Panc1 (cell line): ENCODE measurements around the gene POLDIP3. TPM values are rescaled to one million over a fixed set of nuclear protein-coding genes. Genes with fewer than 3 reads are reported as not detected.

Experiments used
- ATAC-seq: fragments of 200-7000 bp; cut with Tn5 transposase; 2 replicates; pipeline ENCODE4 v1.9.1; 2020; ENCODE audit warnings: mild to moderate bottlenecking, moderate library complexity
- BruUV-seq: library from RNA; stranded (reverse); fragments of 400-500 nt; replicated peaks from 2 replicates; lab custom pipeline; 2021; lab: Mats Ljungman, UMichigan
- CTCF ChIA-PET: fragments of 300-600 bp; sonication (Branson Sonifier 250); formaldehyde crosslinking; loops from one replicate; lab custom pipeline; 2022; ENCODE audit warnings: antibody characterized with exemption; lab: Charles Lee
- POLR2A ChIA-PET: fragments of 300-600 bp; sonication (Branson Sonifier 250); formaldehyde crosslinking; loops from one replicate; lab custom pipeline; 2022; ENCODE audit warnings: antibody characterized with exemption; lab: Charles Lee
- DNase-seq: peaks from one replicate; pipeline ENCODE4 v3.0.0-alpha.2; 2010; ENCODE audit warnings: low read depth, low spot score
- H3K27ac ChIP-seq: 2 replicates; pipeline ENCODE4 v1.5.1; 2011; ENCODE audit warnings: mild to moderate bottlenecking, low read length, inconsistent platforms
- H3K27me3 ChIP-seq: fragments of 200-500 bp; sonication (Bioruptor generic); 2 replicates; pipeline ENCODE4 v1.6.0; 2014; ENCODE audit warnings: low read length, inconsistent platforms; ENCODE audit not compliant: control insufficient read depth, insufficient read depth
- H3K36me3 ChIP-seq: fragments of 200-500 bp; sonication (Bioruptor generic); 2 replicates; pipeline ENCODE4 v1.5.1; 2014; ENCODE audit warnings: inconsistent platforms, mild to moderate bottlenecking, low read length, moderate library complexity; ENCODE audit not compliant: control insufficient read depth, insufficient read depth
- H3K4me1 ChIP-seq: 2 replicates; pipeline ENCODE4 v1.5.1; 2011; ENCODE audit warnings: inconsistent platforms, mild to moderate bottlenecking, low read length, moderate library complexity; ENCODE audit not compliant: control insufficient read depth, insufficient read depth
- H3K4me3 ChIP-seq, 2 experiments: 2 replicates each; pipeline ENCODE4 v1.5.1; 2011 to 2012; ENCODE audit warnings: low read depth in 2 of 2, low read length in 2 of 2, mild to moderate bottlenecking in 2 of 2, inconsistent platforms in 1 of 2, moderate library complexity in 1 of 2
- H3K9me3 ChIP-seq: fragments of 200-500 bp; sonication (Bioruptor generic); 2 replicates; pipeline ENCODE4 v1.5.1; 2014; ENCODE audit warnings: low read depth, mild to moderate bottlenecking, inconsistent platforms, low read length, moderate library complexity; ENCODE audit not compliant: control insufficient read depth, insufficient read depth
- POLR2AphosphoS5 ChIP-seq: IDR thresholded peaks from 2 replicates; pipeline ENCODE4 v1.6.1; 2012; ENCODE audit warnings: mild to moderate bottlenecking, low read depth, low read length, moderate library complexity
- REST ChIP-seq, 2 experiments: IDR thresholded peaks; 2 replicates each; pipeline ENCODE4 v1.6.1; 2011 to 2012; ENCODE audit warnings: low read depth in 2 of 2, control low read depth in 1 of 2, low read length in 1 of 2, mild to moderate bottlenecking in 1 of 2, moderate library complexity in 1 of 2; ENCODE audit not compliant: insufficient read depth in 1 of 2
- SIN3A ChIP-seq: IDR thresholded peaks from 2 replicates; pipeline ENCODE4 v1.6.1; 2012; ENCODE audit warnings: low read depth, mild to moderate bottlenecking, low read length, moderate library complexity, borderline replicate concordance; ENCODE audit not compliant: insufficient read depth
- TCF7L2 ChIP-seq: IDR thresholded peaks from 2 replicates; pipeline ENCODE4 v1.6.1; 2011; ENCODE audit warnings: mild to moderate bottlenecking, low read depth, low read length, inconsistent platforms
- in situ Hi-C: cut with HindIII; loops from 2 replicates; pipeline ENCODE4 v1.10.0; 2016; ENCODE audit warnings: low sequenced_read_pairs, low pct_unique_long_range_greater_than_20kb
- intact Hi-C: fragments of 100-400 bp; cut with micrococcal nuclease; formaldehyde crosslinking; loops from one replicate; pipeline ENCODE4 v1.10.0; 2022; ENCODE audit not compliant: unreplicated experiment
- total RNA-seq: library from RNA; stranded (reverse); gene quantifications from one replicate; pipeline ENCODE4 v1.2.1, GENCODE V29; 2021; ENCODE audit not compliant: unreplicated experiment
- TF ChIP-seq, protein P1 (sequence below): fragments of 450-650 bp; IDR thresholded peaks from 2 replicates; pipeline ENCODE4 v1.5.1; 2017; ENCODE audit warnings: mild to moderate bottlenecking

The POLDIP3 gene
- total RNA-seq, 1 experiment from 2014 or later: 46.6 TPM

DNA sequence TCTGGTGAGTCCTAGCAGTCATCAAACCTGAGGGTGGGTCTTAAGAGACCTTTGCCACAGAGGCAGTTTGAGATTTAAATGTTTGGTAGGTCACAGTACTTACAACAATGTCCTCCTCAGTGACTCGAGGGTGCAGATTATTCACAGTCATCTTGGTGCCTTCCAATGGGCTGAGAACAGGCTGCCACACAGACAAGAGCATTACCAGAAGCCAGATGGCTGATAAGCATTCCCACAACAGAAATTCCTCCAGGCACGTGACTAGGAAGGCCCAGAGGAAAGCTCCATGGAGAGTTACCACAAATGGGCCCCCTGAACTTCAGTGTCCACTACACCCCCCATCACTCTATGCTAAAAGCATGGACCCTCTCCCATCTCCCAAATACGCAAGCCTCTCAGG lies 19.2 kb downstream of the POLDIP3 start:
- no TSS peak for BruUV-seq
- Histone ChIP-seq H3K36me3 (peaks cover 10% of the 10 kb centered on the region; the same call in 1 of the 2 replicates), H3K4me3 (no peak overlapping the region), H3K27me3 (no peaks in the 10 kb centered on the region), H3K4me1 (no peaks in the 10 kb centered on the region), H3K9me3 (no peaks in the 10 kb centered on the region), H3K27ac (no peak overlapping the region)
- ATAC-seq: no peak
- DNase-seq: no peak
- ChIA-PET POLR2A (no interaction called here), CTCF (no interaction called here)
- in situ Hi-C loops: no loop called here
- intact Hi-C loops: no loop called here
- no peak for TF ChIP-seq TCF7L2
- no peak for TF ChIP-seq POLR2AphosphoS5
- TF ChIP-seq, protein P1, sequence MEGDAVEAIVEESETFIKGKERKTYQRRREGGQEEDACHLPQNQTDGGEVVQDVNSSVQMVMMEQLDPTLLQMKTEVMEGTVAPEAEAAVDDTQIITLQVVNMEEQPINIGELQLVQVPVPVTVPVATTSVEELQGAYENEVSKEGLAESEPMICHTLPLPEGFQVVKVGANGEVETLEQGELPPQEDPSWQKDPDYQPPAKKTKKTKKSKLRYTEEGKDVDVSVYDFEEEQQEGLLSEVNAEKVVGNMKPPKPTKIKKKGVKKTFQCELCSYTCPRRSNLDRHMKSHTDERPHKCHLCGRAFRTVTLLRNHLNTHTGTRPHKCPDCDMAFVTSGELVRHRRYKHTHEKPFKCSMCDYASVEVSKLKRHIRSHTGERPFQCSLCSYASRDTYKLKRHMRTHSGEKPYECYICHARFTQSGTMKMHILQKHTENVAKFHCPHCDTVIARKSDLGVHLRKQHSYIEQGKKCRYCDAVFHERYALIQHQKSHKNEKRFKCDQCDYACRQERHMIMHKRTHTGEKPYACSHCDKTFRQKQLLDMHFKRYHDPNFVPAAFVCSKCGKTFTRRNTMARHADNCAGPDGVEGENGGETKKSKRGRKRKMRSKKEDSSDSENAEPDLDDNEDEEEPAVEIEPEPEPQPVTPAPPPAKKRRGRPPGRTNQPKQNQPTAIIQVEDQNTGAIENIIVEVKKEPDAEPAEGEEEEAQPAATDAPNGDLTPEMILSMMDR: no peak
- no peak for TF ChIP-seq REST (IDR thresholded peaks at IDR 0.05; ENCODE audit: insufficient read depth in 1 of 2, low read depth in 2 of 2, low read length in 1 of 2)
- no peak for TF ChIP-seq SIN3A

DNA sequence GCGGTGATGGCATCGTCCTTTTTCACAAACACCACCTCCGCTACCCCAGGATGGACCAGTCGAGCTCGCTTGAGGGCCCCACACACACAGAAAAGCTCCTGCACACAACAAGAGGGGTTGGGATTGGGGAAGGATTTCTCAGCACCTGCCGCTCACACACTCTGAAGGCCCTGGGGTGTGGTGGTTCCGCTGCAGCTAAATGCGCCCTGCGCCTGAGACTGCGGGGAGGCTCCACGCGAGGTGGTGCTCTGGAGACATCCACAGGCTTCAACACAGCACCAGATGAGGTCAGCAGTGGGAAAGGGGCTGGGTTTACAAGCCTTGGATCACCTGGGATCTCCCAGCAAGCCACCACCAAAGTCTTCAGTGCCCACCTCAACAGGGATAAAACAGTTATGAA lies 22.7 kb downstream of the POLDIP3 start:
- in situ Hi-C loops (no loop called here), intact Hi-C loops (no loop called here)
- TF ChIP-seq, protein P1: no peak
- TF ChIP-seq SIN3A: no peak
- no peak for TF ChIP-seq TCF7L2
- TF ChIP-seq POLR2AphosphoS5: no peak
- TF ChIP-seq REST (IDR thresholded peaks at IDR 0.05; ENCODE audit: insufficient read depth in 1 of 2, low read depth in 2 of 2, low read length in 1 of 2): no peak
- no peak overlapping the region for H3K4me3 ChIP-seq
- CTCF ChIA-PET: no interaction called here
- H3K9me3 ChIP-seq: no peaks in the 10 kb centered on the region
- no TSS peak for BruUV-seq
- no peak overlapping the region for H3K27ac ChIP-seq
- no peaks in the 10 kb centered on the region for H3K4me1 ChIP-seq
- 0 out of 2 replicates have a peak, but pooled peaks cover 3% of the 10 kb centered on the region for H3K36me3 ChIP-seq
- ATAC-seq (no peak), DNase-seq (no peak)
- POLR2A ChIA-PET: interaction anchor here (0.6 to 0.7 kb wide), 2 partner anchors 23 to 1733 kb away, joined by 3 to 7 read pairs; partner anchors contain the start of gene POLDIP3
- H3K27me3 ChIP-seq: no peaks in the 10 kb centered on the region
